GM23338 (cell line): ENCODE measurements around the gene TJAP1. TPM values are rescaled to one million over a fixed set of nuclear protein-coding genes. Genes with fewer than 3 reads are reported as not detected.

Source experiments
- ATAC-seq: fragments of 200-7000 bp; cut with Tn5 transposase; 3 replicates; pipeline ENCODE4 v1.9.1; 2020
- DNase-seq: peaks from one replicate; pipeline ENCODE4 v3.0.0-alpha.2; 2015; ENCODE audit warnings: low spot score
- H2AFZ ChIP-seq: fragments of 200-600 bp; sonication (generic); 2 replicates; pipeline ENCODE4 v1.8.0; 2016; ENCODE audit warnings: antibody characterized with exemption, mild to moderate bottlenecking, moderate library complexity
- H3F3A ChIP-seq: fragments of 200-600 bp; sonication (generic); replicated peaks from 2 replicates; pipeline ENCODE4 v1.8.0; 2017; ENCODE audit warnings: antibody characterized with exemption, mixed run types, low read depth
- H3K27ac ChIP-seq: fragments of 200-600 bp; sonication (generic); 2 replicates; pipeline ENCODE4 v1.6.1; 2016; ENCODE audit warnings: low read depth
- H3K27me3 ChIP-seq: fragments of 200-600 bp; sonication (generic); 2 replicates; pipeline ENCODE4 v1.8.0; 2016; ENCODE audit warnings: mild to moderate bottlenecking, mixed run types, moderate library complexity; ENCODE audit not compliant: insufficient read depth
- H3K36me3 ChIP-seq: fragments of 200-600 bp; sonication (generic); 2 replicates; pipeline ENCODE4 v1.8.0; 2016; ENCODE audit warnings: mild to moderate bottlenecking; ENCODE audit not compliant: insufficient read depth
- H3K4me1 ChIP-seq: fragments of 200-600 bp; sonication (generic); 2 replicates; pipeline ENCODE4 v1.8.0; 2016; ENCODE audit warnings: mild to moderate bottlenecking, moderate library complexity; ENCODE audit not compliant: insufficient read depth
- H3K4me2 ChIP-seq: fragments of 200-600 bp; sonication (generic); 2 replicates; pipeline ENCODE4 v1.7.1; 2017; ENCODE audit warnings: mixed run types
- H3K4me3 ChIP-seq: fragments of 200-600 bp; sonication (generic); 2 replicates; pipeline ENCODE4 v1.6.1; 2016; ENCODE audit warnings: mixed run types
- H3K79me2 ChIP-seq: fragments of 200-600 bp; sonication (generic); replicated peaks from 2 replicates; pipeline ENCODE4 v1.8.0; 2017; ENCODE audit warnings: mild to moderate bottlenecking; ENCODE audit not compliant: insufficient read depth
- H3K9me2 ChIP-seq: fragments of 200-600 bp; sonication (generic); 2 replicates; pipeline ENCODE4 v1.8.0; 2017; ENCODE audit not compliant: insufficient read depth
- H4K20me1 ChIP-seq: fragments of 200-600 bp; sonication (generic); replicated peaks from 2 replicates; pipeline ENCODE4 v1.8.0; 2017; ENCODE audit warnings: mild to moderate bottlenecking; ENCODE audit not compliant: insufficient read depth
- H3K27ac Mint-ChIP-seq: 2 replicates; pipeline ENCODE4 v1.8.0; 2020; ENCODE audit warnings: inconsistent platforms, mild to moderate bottlenecking, moderate library complexity, mixed read lengths
- H3K27me3 Mint-ChIP-seq: 3 replicates; pipeline ENCODE4 v1.8.0; 2022; ENCODE audit warnings: low read depth, mild to moderate bottlenecking, moderate library complexity, mixed read lengths, inconsistent platforms; ENCODE audit not compliant: insufficient read depth, poor library complexity
- H3K36me3 Mint-ChIP-seq: 3 replicates; pipeline ENCODE4 v1.8.0; 2021; ENCODE audit warnings: low read depth, mild to moderate bottlenecking, inconsistent platforms, moderate library complexity, mixed read lengths
- H3K4me1 Mint-ChIP-seq: 3 replicates; pipeline ENCODE4 v1.8.0; 2020; ENCODE audit warnings: mild to moderate bottlenecking, inconsistent platforms, mixed read lengths
- H3K4me3 Mint-ChIP-seq: 3 replicates; pipeline ENCODE4 v1.8.0; 2021; ENCODE audit warnings: moderate library complexity, mild to moderate bottlenecking, inconsistent platforms, mixed read lengths
- H3K9me3 Mint-ChIP-seq: 3 replicates; pipeline ENCODE4 v1.8.0; 2020; ENCODE audit warnings: moderate library complexity, mild to moderate bottlenecking, inconsistent platforms, mixed read lengths
- CREB1 ChIP-seq: fragments of 250-450 bp; sonication (Bioruptor Pico); IDR thresholded peaks from 2 replicates; pipeline ENCODE4 v1.5.0; 2020; ENCODE audit warnings: low read depth, mild to moderate bottlenecking, moderate library complexity
- ETS1 ChIP-seq: IDR thresholded peaks from 2 replicates; pipeline ENCODE4 v1.6.1; 2016; ENCODE audit warnings: antibody characterized with exemption
- EZH2phosphoT487 ChIP-seq: fragments of 200-600 bp; sonication (generic); IDR thresholded peaks from one replicate; pipeline ENCODE4 v1.8.1; 2018; ENCODE audit warnings: antibody characterized with exemption; ENCODE audit not compliant: unreplicated experiment
- JUNB ChIP-seq: IDR thresholded peaks from one replicate; pipeline ENCODE4 v1.6.1; 2016; ENCODE audit warnings: antibody characterized with exemption; ENCODE audit not compliant: unreplicated experiment
- NANOG ChIP-seq: IDR thresholded peaks from 2 replicates; pipeline ENCODE4 v1.6.1; 2016; ENCODE audit warnings: antibody characterized with exemption, borderline replicate concordance
- POLR2AphosphoS5 ChIP-seq: IDR thresholded peaks from 2 replicates; pipeline ENCODE4 v1.6.1; 2016; ENCODE audit warnings: antibody characterized with exemption, low read depth
- REST ChIP-seq: IDR thresholded peaks from one replicate; pipeline ENCODE4 v1.6.1; 2018; ENCODE audit warnings: antibody characterized with exemption; ENCODE audit not compliant: unreplicated experiment
- STAT1 ChIP-seq: IDR thresholded peaks from one replicate; pipeline ENCODE4 v1.6.1; 2016; ENCODE audit warnings: antibody characterized with exemption; ENCODE audit not compliant: unreplicated experiment
- ZNF114 ChIP-seq: fragments of 250-450 bp; sonication (Bioruptor Pico); IDR thresholded peaks from 2 replicates; pipeline ENCODE4 v1.5.0; 2020; ENCODE audit warnings: mild to moderate bottlenecking, moderate library complexity
- ZNF331 ChIP-seq: fragments of 250-450 bp; sonication (Bioruptor Pico); IDR thresholded peaks from 2 replicates; pipeline ENCODE4 v1.5.0; 2020; ENCODE audit warnings: low read depth, mild to moderate bottlenecking, moderate library complexity
- ZNF462 ChIP-seq: fragments of 250-450 bp; sonication (Bioruptor Pico); IDR thresholded peaks from 2 replicates; pipeline ENCODE4 v1.5.0; 2020; ENCODE audit warnings: mild to moderate bottlenecking, moderate library complexity
- polyA plus RNA-seq: library from polyadenylated mRNA; unstranded; fragments of >200 nt; fragmentation: Nextera tagmentation; extraction: Ambion mirVana; gene quantifications from 2 replicates; pipeline ENCODE4 v1.2.1, GENCODE V29; 2016
- total RNA-seq: library from RNA; depleted of rRNA; stranded (reverse); fragments of >200 nt; shearing (Covaris generic); gene quantifications from 2 replicates; pipeline ENCODE4 v1.2.3, GENCODE V29; 2014

TJAP1 gene
- total and polyA plus RNA-seq, 2 experiments from 2014 or later: 17.6 to 34.3 TPM

- TF ChIP-seq ZNF462 (CRISPR knock-in tag): no peak
These were observed 28.5 kb upstream of the TJAP1 start (continued) for GRCh38 chr6:43448916-43449315.

- ATAC-seq: no peak
- no peak overlapping the region for H3K27ac Mint-ChIP-seq
- Histone ChIP-seq H3K79me2 (no peaks in the 10 kb centered on the region), H2AFZ (no peak overlapping the region), H3K4me1 (no peaks in the 10 kb centered on the region), H3K27ac (no peak overlapping the region), H3K36me3 (no peaks in the 10 kb centered on the region), H4K20me1 (peaks cover 4% of the 10 kb centered on the region; the same call in 1 of the 2 replicates), H3K27me3 (peaks cover 19% of the 10 kb centered on the region), H3F3A (0 out of 2 replicates have a peak, but pooled peaks cover 3% of the 10 kb centered on the region), H3K9me2 (no peaks in the 10 kb centered on the region), H3K4me3 (no peak overlapping the region), H3K4me2 (no peak overlapping the region)
- TF ChIP-seq CREB1 (CRISPR knock-in tag): no peak
- TF ChIP-seq ETS1: no peak
- no peak for TF ChIP-seq NANOG
- no peak for TF ChIP-seq EZH2phosphoT487
- no peak for TF ChIP-seq ZNF331
- TF ChIP-seq POLR2AphosphoS5: no peak
- TF ChIP-seq REST: no peak
- no peak for TF ChIP-seq STAT1
- TF ChIP-seq JUNB: no peak
- no peak for TF ChIP-seq ZNF114 (CRISPR knock-in tag)
- H3K4me3 Mint-ChIP-seq: no peak overlapping the region
- peaks cover 27% of the 10 kb centered on the region for H3K27me3 Mint-ChIP-seq
- peaks cover under 1% of the 10 kb centered on the region; the same call in 2 of the 3 replicates for H3K4me1 Mint-ChIP-seq
- no peaks in the 10 kb centered on the region for H3K9me3 Mint-ChIP-seq
- peaks cover 7% of the 10 kb centered on the region; the same call in 2 of the 3 replicates for H3K36me3 Mint-ChIP-seq
- DNase-seq: no peak
These were observed 26.7 kb upstream of the TJAP1 start for GRCh38 chr6:43450699-43451131.
